IMR-90 (cell line): Measurements from ENCODE around the gene PTCSC3. TPM values are rescaled to one million over a fixed set of nuclear protein-coding genes. Genes with fewer than 3 reads are reported as not detected.

Experiments used
- ATAC-seq: fragments of 200-7000 bp; cut with Tn5 transposase; 2 replicates; pipeline ENCODE4 v1.9.1; 2020; ENCODE audit warnings: low read depth, mild to moderate bottlenecking, moderate library complexity
- Bru-seq: library from RNA; stranded (reverse); fragments of 400-500 nt; gene quantifications from one replicate; lab custom pipeline; 2021; lab: Mats Ljungman, UMichigan
- BruChase-seq, 2 experiments: library from RNA; stranded (reverse); fragments of 400-500 nt; gene quantifications; one replicate each; lab custom pipeline; 2021; lab: Mats Ljungman, UMichigan
- BruUV-seq: library from RNA; stranded (reverse); fragments of 400-500 nt; replicated peaks from 2 replicates; lab custom pipeline; 2021; lab: Mats Ljungman, UMichigan
- CTCF ChIA-PET: fragments of 300-600 bp; formaldehyde crosslinking; extraction: SDS; loops from one replicate; lab custom pipeline; 2021; ENCODE audit warnings: antibody characterized with exemption; lab: Yijun Ruan, JAX
- POLR2A ChIA-PET: fragments of 300-600 bp; sonication (Branson Sonifier 250); formaldehyde crosslinking; loops from one replicate; lab custom pipeline; 2022; ENCODE audit warnings: antibody characterized with exemption; ENCODE audit not compliant: unreplicated experiment; lab: Charles Lee
- DNase-seq: peaks from one replicate; pipeline ENCODE4 v3.0.0; 2013
- H2AFZ ChIP-seq: replicated peaks from 2 replicates; pipeline ENCODE3; 2013; ENCODE audit warnings: low read length, mild to moderate bottlenecking; ENCODE audit not compliant: poor library complexity
- H2AK5ac ChIP-seq: 2 replicates; pipeline ENCODE4 v1.6.1; 2013; ENCODE audit warnings: low read depth, low read length, inconsistent platforms
- H2AK9ac ChIP-seq: replicated peaks from 2 replicates; pipeline ENCODE3; 2013; ENCODE audit warnings: mild to moderate bottlenecking, low read depth, low read length, moderate library complexity; ENCODE audit not compliant: poor library complexity
- H2BK120ac ChIP-seq: 2 replicates; pipeline ENCODE4 v1.6.1; 2013; ENCODE audit warnings: low read depth, low read length, inconsistent platforms
- H2BK15ac ChIP-seq: 3 replicates; pipeline ENCODE4 v1.6.1; 2013; ENCODE audit warnings: low read depth, low read length, inconsistent platforms
- H2BK20ac ChIP-seq: 2 replicates; pipeline ENCODE4 v1.6.1; 2013; ENCODE audit warnings: low read depth, mild to moderate bottlenecking, inconsistent platforms, low read length, moderate library complexity
- H2BK5ac ChIP-seq: 2 replicates; pipeline ENCODE4 v1.6.1; 2013; ENCODE audit warnings: mild to moderate bottlenecking, low read depth, low read length, inconsistent platforms; ENCODE audit not compliant: poor library complexity, severe bottlenecking
- H3K14ac ChIP-seq: replicated peaks from 2 replicates; pipeline ENCODE4 v1.6.1; 2013; ENCODE audit warnings: low read depth, low read length, inconsistent platforms
- H3K18ac ChIP-seq: 2 replicates; pipeline ENCODE4 v1.6.1; 2013; ENCODE audit warnings: low read depth, low read length, control low read depth
- H3K23ac ChIP-seq: 2 replicates; pipeline ENCODE4 v1.6.1; 2013; ENCODE audit warnings: low read depth, low read length, inconsistent platforms
- H3K27ac ChIP-seq: 2 replicates; pipeline ENCODE4 v1.5.1; 2013; ENCODE audit warnings: mild to moderate bottlenecking, control low read depth, low read length; ENCODE audit not compliant: insufficient read depth
- H3K27me3 ChIP-seq: 2 replicates; pipeline ENCODE4 v1.6.1; 2013; ENCODE audit warnings: low read length; ENCODE audit not compliant: control insufficient read depth, insufficient read depth
- H3K36me3 ChIP-seq: 2 replicates; pipeline ENCODE4 v1.6.1; 2013; ENCODE audit warnings: low read length, mixed read lengths; ENCODE audit not compliant: control insufficient read depth, insufficient read depth
- H3K4ac ChIP-seq: 2 replicates; pipeline ENCODE4 v1.6.1; 2013; ENCODE audit warnings: low read depth, low read length, inconsistent platforms
- H3K4me1 ChIP-seq: 2 replicates; pipeline ENCODE4 v1.6.1; 2013; ENCODE audit warnings: low read length, mixed read lengths; ENCODE audit not compliant: control insufficient read depth, insufficient read depth
- H3K4me2 ChIP-seq: 2 replicates; pipeline ENCODE4 v1.6.1; 2013; ENCODE audit warnings: low read depth, mild to moderate bottlenecking, control low read depth, low read length, moderate library complexity
- H3K4me3 ChIP-seq: 2 replicates; pipeline ENCODE4 v1.5.1; 2013; ENCODE audit warnings: low read depth, mild to moderate bottlenecking, control low read depth, low read length, moderate library complexity; ENCODE audit not compliant: insufficient read depth
- H3K56ac ChIP-seq: 2 replicates; pipeline ENCODE4 v1.6.1; 2013; ENCODE audit warnings: low read length, inconsistent platforms; ENCODE audit not compliant: insufficient read depth; ENCODE audit errors: extremely low read depth
- H3K79me1 ChIP-seq, 2 experiments: 2 replicates each; pipeline ENCODE4 v1.6.1; 2013; ENCODE audit warnings: low read length in 2 of 2, inconsistent platforms in 1 of 2, low read depth in 1 of 2
- H3K9ac ChIP-seq: 2 replicates; pipeline ENCODE4 v1.6.1; 2013; ENCODE audit warnings: low read depth, low read length, control low read depth
- H3K9me1 ChIP-seq: 2 replicates; pipeline ENCODE4 v1.6.1; 2013; ENCODE audit warnings: low read length, inconsistent platforms; ENCODE audit not compliant: insufficient read depth
- H3K9me3 ChIP-seq: 2 replicates; pipeline ENCODE4 v1.6.1; 2013; ENCODE audit warnings: low read length; ENCODE audit not compliant: control insufficient read depth, insufficient read depth
- H4K20me1 ChIP-seq: 2 replicates; pipeline ENCODE4 v1.6.1; 2013; ENCODE audit warnings: low read length, inconsistent platforms; ENCODE audit not compliant: insufficient read depth
- H4K5ac ChIP-seq: 2 replicates; pipeline ENCODE4 v1.6.1; 2013; ENCODE audit warnings: mild to moderate bottlenecking, low read depth, low read length, control low read depth
- H4K8ac ChIP-seq, 2 experiments: 2 replicates each; pipeline ENCODE4 v1.6.1; 2013; ENCODE audit warnings: low read depth in 2 of 2, low read length in 2 of 2, control low read depth in 1 of 2, inconsistent platforms in 1 of 2
- H4K91ac ChIP-seq: 2 replicates; pipeline ENCODE4 v1.6.1; 2013; ENCODE audit warnings: low read depth, low read length, inconsistent platforms; ENCODE audit not compliant: insufficient read depth
- CEBPB ChIP-seq: IDR thresholded peaks from 2 replicates; pipeline ENCODE4 v1.6.1; 2012; ENCODE audit warnings: low read depth, low read length, improper control_type of control experiment
- MXI1 ChIP-seq: IDR thresholded peaks from 2 replicates; pipeline ENCODE4 v1.6.1; 2012; ENCODE audit warnings: low read depth, mild to moderate bottlenecking, low read length, moderate library complexity, borderline replicate concordance
- RAD21 ChIP-seq: IDR thresholded peaks from 2 replicates; pipeline ENCODE4 v1.6.1; 2012; ENCODE audit warnings: low read length, improper control_type of control experiment
- WGBS, 2 experiments: methylation state at CpG; one replicate each; pipeline versions ENCODE4 v1.1.5 to v1.1.7; 2013; ENCODE audit warnings: missing lambda C conversion rate in 2 of 2; ENCODE audit not compliant: insufficient read length in 1 of 2; ENCODE audit errors: extremely low coverage in 2 of 2; 5-methylcytosine and 5-hydroxymethylcytosine counted together
- dilution Hi-C: fragments of 300-500 bp; cut with HindIII; formaldehyde crosslinking; loops from one replicate; pipeline ENCODE4 v1.14.3; 2018; ENCODE audit warnings: low sequenced_read_pairs; ENCODE audit not compliant: unreplicated experiment
- in situ Hi-C: fragments of 300-500 bp; cut with MboI; formaldehyde crosslinking; loops from 3 replicates; pipeline ENCODE4 v1.14.3; 2019; ENCODE audit warnings: low sequenced_read_pairs, inconsistent platforms, mixed read lengths
- intact Hi-C: fragments of 100-400 bp; cut with micrococcal nuclease; formaldehyde crosslinking; loops from 2 replicates; pipeline ENCODE4 v1.10.0; 2022
- long read RNA-seq: library from polyadenylated mRNA; unstranded; transcript quantifications from one replicate; pipeline ENCODE4 v2.0.0, GENCODE V29; 2021; ENCODE audit not compliant: unreplicated experiment
- polyA plus RNA-seq, 3 experiments: library from polyadenylated mRNA; depleted of rRNA; stranded (reverse); fragments of >200 nt; gene quantifications; 2 replicates each; pipeline ENCODE4 v1.2.3, GENCODE V29; 2012; ENCODE audit warnings: low replicate concordance in 1 of 3
- total RNA-seq: library from RNA; depleted of rRNA; stranded (reverse); fragments of >200 nt; gene quantifications from 2 replicates; pipeline ENCODE4 v1.2.3, GENCODE V29; 2012; rRNA removed

PTCSC3 gene
- total RNA-seq (not detected in 2 replicates), polyA plus RNA-seq (2012; rRNA removed) (not detected in 2 replicates), Bru-seq, nascent RNA (not detected), BruChase-seq, experiment 1, labeled RNA remaining after a 6-hour chase (percentile 7 among the genes with signal in this experiment), BruChase-seq, experiment 2, labeled RNA remaining after a 2-hour chase (percentile 6 among the genes with signal in this experiment)
- polyA plus RNA-seq (2012; cell fraction: cytosol; rRNA removed), result not detected in 2 replicates
- polyA plus RNA-seq (2012; cell fraction: nucleus; rRNA removed; ENCODE audit: low replicate concordance), result not detected in 2 replicates
- long read RNA-seq, result 0 reads

- H3K14ac ChIP-seq, result no peak within 1 kb of the TSS
- no peak within 1 kb of the TSS for H3K23ac ChIP-seq
- WGBS, 2 experiments, result no CpG with 5 or more reads among the region's 4 CpGs
- ChIA-PET POLR2A (no interaction called here), CTCF (no interaction called here)
- H2BK120ac ChIP-seq, result no peak within 1 kb of the TSS
- no peak within 1 kb of the TSS for H3K4me3 ChIP-seq
- H4K8ac ChIP-seq, result no peak within 1 kb of the TSS
- peaks cover 2% of the 10 kb centered on the region for H3K27me3 ChIP-seq
- no peaks in the 10 kb centered on the region for H3K9me1 ChIP-seq
- no peak within 1 kb of the TSS for H2AK5ac ChIP-seq
- no peak within 1 kb of the TSS for H3K4me2 ChIP-seq
- in situ Hi-C loops (no loop called here), dilution Hi-C loops (no loop called here), intact Hi-C loops (no loop called here)
- no peak within 1 kb of the TSS for H3K56ac ChIP-seq
- no peak within 1 kb of the TSS for H3K27ac ChIP-seq
- DNase-seq (no peak), ATAC-seq (no peak)
- H3K4me1 ChIP-seq, result no peaks in the 10 kb centered on the region
- no peak within 1 kb of the TSS for H2BK15ac ChIP-seq
- no peak within 1 kb of the TSS for H2AK9ac ChIP-seq
- no peak within 1 kb of the TSS for H2BK5ac ChIP-seq
- no peak within 1 kb of the TSS for H3K9ac ChIP-seq
- H3K9me3 ChIP-seq, result no peaks in the 10 kb centered on the region
- no peaks in the 10 kb centered on the region for H3K36me3 ChIP-seq
- no TSS peak for BruUV-seq
- no peak within 1 kb of the TSS for H2AFZ ChIP-seq
- no peak within 1 kb of the TSS for H3K18ac ChIP-seq
- TF ChIP-seq CEBPB (0 out of 2 replicates have a peak, but pooled peaks have one; percentile 20), RAD21 (no peak), MXI1 (no peak)
- no peaks in the 10 kb centered on the region for H3K79me1 ChIP-seq
- no peak within 1 kb of the TSS for H3K4ac ChIP-seq
- H4K20me1 ChIP-seq, result no peaks in the 10 kb centered on the region; the same call in 1 of the 2 replicates
- H4K5ac ChIP-seq, result no peak within 1 kb of the TSS
- no peak within 1 kb of the TSS for H2BK20ac ChIP-seq
- no peak within 1 kb of the TSS for H4K91ac ChIP-seq
Observed at GRCh38 chr14:36176524-36176923, at the start of gene PTCSC3. Gene PTCSC3, minus strand, starts transcription at chr14:36176722.
